NK-92 (cell line): Measurements from ENCODE around the gene SH3D19.
"Not testable (repeated sequence)": the region's sequence is repeated elsewhere in the genome, so short reads cannot be mapped to it uniquely, and the experiment has no call there.

ENCODE experiments used
- DNase-seq: peaks from one replicate; lab custom pipeline; 2025; ENCODE audit not compliant: unreplicated experiment; lab: John Stamatoyannopoulos, UW

The SH3D19 gene

DNA sequence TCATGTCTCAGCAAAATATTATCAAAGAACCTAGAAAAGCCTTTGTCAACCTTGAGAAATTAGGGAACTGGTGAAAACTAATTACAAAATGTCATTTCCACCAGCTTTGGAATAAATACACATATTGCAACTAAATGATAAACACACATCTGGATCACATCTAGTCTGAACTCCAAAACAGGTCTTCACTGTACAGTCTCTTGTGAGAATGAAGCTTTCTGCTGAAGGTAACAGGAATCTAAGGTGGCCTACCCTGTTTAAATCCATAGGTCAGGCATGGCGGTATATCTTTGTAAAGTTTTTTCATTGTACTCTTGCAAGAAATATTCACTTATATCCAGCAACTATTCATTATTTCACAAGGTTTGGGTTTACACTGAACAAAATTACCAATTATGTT is 1.7 kb downstream of the SH3D19 start:
- DNase-seq: no peak

DNA sequence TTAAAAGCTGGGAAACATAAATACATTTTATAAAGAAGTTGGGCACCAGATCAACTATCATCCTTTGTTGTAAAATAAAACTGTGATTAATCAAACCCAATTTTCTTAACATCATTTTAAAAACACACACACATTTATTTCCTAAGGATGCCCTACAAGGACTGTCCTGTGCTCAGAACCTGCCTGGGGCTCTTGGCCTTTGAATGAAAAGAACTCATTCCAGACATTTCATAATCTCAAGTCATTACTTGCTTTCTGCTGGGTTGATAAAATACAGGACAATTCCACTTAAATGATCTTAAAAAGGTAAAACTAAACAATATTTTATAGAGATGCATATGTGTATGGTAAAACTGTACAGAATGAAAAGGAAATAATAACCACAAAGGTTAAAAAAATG is 2.8 kb downstream of the SH3D19 start:
- no peak for DNase-seq

DNA sequence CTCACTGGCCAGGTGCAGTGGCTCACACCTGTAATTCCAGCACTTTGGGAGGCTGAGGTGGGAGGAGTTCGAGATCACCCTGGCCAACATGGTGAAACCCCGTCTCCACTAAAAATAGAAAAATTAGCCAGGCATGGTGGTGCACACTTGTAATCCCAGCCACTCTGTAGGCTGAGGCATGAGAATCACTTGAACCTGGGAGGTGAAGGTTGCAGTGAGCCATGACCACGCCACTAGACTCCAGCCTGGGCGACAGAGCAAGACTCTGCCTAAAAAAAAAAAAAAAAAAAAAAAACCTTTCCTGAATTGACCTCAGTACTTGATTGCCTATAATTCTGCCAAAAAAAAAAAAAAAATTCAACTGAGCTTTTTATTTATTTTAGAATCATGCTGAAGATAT is 3.2 kb downstream of the SH3D19 start:
- DNase-seq: not testable (repeated sequence)

DNA sequence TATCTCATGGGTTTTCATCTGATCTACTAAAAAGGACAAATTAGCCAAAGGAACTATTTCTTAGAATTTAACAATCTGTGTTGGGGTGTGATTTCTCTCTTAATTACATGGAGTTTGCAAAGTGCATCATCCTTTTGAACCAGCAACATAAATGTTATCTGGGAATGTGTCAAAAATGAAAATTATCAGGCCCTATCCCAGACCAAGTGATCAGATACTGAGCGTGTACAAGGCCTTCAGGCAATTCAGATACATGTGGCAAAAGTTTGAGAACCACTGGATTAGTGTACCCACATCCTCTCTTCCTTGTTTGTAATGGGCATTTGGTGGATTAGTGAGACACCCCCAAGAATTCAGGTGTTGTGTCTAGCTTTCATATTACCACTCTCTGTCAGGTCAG is 3.8 kb downstream of the SH3D19 start:
- no peak for DNase-seq

DNA sequence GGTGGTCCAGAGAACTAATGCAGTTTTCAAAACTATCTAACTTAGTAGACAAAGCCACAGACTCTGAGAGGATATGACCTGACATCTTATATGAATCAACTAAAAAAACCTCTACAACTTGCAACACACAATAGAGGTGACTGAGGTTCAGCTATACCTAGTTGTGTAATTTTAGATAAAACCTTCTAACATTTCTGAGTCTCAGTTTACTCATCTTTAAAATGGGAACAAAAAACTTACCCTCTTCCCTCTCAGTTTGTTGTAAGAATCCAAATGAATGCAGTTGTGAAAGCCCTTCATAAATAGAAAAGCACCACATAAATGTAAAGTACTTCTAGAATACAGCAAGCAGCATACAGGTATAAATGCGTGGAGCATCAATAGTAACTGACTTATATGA is 5.9 kb downstream of the SH3D19 start:
- DNase-seq: no peak

DNA sequence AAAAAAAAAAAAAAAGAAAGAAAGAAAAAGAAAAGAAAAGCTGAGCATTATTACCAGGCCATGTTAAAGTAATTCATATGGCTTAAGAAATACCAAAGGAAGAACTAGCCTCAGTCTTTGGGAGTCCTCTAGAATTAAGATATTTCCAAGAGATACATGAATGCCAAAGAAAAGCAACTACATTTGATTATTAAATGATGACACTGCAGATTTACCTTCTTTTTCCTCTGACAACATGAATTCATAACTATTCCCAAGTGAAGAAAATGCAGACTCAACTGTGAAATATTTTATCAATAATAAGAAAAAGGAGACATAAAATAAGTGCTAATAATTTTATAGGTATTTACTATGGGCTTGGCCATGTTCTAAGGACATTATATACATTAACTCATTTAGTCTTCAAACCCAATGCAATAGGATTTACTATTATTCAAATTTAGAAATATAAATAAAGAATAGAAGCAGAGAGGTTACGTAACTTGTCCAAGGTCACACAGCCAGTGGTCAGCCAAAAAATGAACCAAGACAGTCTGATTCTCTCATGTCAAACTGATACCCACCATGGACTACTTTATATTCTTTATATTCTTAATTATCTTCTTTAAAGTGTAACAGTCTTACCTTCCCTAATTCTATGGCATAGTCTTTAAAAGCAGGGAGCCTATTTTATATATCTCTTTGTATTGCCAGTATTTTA is 6.9 kb downstream of the SH3D19 start:
- no peak for DNase-seq

DNA sequence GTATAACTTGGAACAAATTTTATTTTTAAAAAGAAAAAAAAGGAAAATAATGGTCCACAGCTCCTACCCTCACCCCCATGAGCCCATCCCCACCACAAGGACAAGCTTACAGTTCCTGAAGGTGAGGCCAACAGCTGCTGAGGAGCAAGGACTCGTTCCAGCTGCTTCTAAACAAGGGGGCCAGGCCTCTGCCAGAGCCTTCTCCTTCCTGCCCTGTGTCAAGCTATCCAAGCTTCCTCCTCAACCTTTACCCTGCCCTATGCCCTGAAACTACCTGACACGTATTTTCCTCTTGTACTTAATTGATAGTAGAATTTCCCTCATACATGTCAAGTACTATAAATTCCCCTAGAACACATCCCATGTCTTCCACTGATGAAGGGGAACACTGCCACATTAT is 8.8 kb downstream of the SH3D19 start:
- DNase-seq: no peak

DNA sequence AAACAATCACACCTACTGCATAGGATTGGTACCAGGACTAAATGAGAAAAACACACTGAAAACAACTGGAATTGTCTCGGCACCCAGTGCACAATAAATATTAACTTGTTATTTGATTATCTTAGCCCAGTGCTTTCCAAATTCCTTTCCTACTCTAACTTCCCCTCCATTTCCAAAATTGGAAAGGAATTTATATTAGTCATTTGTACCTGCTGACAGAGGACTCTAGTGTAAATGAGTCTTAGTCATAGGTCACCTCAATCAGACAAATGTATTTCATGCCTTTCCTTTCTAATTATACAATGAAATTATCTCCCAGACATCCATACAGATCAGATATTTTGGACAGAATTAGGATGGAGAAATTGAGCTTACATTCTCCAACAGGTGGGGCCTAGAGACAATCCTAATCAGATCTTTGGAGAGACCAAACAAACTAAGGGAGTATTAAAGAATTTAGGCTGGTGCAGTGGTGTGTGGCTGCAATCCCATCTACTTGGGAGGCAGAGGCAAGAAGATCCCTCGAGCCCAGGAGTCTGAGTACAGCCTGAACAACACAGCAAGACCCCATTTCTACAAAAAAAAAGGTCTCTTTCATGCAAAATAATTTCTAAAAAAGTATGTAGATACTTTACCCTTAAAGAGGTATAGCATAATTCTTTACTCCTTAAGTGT is 10.1 kb downstream of the SH3D19 start:
- DNase-seq: no peak

DNA sequence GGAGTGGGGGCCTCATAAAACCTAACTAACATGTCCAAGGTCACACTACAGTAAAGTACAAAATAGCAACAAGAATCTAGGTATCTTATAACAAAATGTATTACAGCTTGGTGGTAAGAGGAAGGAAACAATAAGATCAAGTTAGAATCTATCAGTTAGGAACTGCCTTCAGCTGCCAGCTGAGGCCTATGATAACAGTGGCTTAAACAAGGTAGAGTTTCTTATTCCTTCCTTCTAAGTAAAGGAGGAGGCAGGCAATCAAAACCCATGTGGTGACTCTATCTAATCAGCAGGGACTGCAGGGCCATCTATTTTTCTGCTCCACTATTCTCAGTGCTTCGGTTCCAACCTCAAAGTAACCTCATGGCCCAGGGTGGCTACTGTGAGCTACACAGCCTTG is 10.9 kb downstream of the SH3D19 start:
- no peak for DNase-seq

DNA sequence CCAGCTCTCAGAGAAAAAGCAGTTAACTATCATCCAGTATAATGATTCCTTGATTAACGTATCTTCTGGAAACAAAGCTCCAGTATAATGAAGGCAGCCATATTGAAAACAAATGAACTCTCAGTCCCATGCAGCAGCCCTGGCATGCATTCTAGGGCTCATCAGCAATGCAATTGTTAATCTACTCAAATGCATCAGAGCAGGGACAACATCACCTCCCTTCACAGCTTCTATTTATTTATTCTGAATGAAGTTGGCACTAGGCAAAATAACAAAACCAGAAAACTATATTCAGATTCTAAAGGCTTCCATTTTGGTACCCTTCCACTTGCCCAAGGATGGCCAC is 11.4 kb downstream of the SH3D19 start:
- DNase-seq: no peak

DNA sequence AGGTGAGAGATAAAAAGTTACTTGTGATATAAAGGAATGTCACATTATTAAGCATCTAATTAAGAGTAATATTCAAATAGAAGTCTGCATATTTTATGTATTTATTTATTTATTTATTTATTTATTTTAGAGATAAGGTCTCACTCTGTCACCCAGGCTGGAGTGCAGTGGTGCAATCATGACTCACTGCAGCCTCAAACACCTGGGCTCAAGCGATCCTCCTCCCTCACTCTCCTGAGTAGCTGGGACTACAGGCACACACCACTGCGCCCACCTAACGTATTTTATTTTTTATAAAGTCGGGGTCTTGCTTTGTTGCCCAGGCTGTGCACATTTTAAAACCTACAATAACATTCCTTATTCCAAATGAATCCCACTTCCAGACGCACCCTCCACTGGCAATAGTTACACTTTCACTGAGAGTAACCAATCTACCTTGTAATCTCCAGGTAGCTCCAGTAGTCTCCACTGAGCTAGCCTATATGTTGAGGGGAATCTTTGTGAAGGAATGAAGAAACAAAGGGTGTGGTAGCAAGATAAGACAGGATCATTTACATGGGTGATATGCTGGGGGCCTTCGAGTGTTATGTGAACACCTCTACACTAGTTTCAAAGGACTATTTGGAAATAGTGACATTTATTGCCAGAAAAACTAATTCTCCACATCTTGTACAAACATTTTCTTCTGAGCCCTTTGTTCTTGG is 11.9 kb downstream of the SH3D19 start:
- no peak for DNase-seq

DNA sequence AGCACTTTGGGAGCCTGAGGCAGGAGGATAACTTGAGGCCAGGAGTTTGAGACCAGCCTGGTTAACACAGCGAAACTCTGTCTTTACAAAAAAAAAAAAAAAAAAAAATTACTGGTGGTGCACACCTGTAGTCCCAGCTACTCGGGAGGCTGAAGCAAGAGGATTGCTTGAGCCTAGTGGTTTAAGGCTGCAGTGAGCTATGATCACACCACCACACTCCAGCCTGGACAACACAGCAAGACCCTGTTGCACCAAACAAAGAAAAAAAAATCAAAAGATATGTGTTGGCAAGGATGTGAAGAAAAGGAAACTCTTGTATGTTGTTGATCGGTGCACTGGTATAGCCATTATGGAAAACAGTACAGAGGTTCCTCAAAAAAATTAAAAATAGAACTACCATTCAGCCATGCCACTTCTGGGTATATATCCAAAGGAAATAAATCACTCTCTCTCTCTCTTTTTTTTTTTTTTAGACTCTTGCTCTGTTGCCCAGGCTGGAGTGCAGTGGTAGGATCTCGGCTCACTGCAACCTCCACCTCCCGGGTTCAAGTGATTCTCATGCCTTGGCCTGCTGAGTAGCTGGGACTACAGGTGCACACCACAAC is 15.2 kb downstream of the SH3D19 start:
- DNase-seq: no peak

DNA sequence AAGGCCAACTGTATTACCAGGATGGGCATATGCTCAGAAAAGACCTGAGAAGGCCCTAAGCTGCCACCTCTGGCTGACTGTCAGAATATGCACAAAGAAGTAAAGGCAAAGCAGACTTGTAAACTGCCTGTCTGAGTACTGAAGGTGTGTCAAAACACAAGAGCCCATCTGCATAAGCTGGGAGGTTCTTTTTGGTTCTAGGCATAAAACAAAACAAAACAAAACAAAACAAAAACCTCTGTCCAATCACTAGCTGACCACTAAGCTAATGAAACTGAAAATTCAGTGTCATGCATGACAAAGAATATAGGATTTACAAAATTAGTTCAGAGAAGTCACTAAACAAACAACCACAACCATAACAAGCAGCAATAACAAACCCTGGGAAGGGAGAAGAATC is 20.6 kb downstream of the SH3D19 start:
- DNase-seq: no peak

DNA sequence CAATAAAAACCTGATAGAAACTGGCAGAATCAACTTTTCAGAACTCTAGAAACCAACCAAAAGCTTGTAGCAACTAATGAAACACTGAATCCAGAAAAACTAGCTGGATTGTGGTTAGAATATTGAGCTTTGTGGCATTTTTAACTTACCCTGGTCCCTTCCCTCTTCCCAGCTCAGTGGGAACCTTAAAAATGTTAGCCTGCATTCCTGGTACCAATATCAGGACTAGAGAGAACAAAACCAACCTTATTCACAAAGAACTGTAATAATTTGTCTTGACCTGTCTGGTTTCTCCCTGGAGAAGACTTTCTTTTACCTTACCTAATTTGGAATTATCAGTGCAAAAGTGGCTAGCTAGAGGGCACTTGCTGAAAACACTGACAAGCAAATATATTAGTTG is 21.2 kb downstream of the SH3D19 start:
- no peak for DNase-seq

DNA sequence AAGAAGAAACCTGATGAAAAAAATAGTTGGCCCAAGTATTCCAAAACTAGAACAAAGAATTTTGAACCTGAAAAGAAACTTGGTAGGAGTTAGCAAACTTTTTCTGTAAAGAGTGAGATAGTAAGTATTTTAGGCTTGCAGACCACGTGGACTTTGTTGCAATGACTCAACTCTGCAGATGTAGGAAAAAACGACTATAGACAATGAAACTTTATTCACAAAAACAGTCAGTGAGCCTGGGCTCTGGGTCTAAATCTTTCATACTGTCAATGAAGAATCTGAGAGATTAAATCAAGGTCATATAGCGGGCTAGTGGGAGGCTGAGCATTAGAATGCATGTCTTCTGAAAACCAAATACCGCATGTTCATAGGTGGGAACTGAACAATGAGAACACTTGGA is 23.0 kb downstream of the SH3D19 start:
- DNase-seq: no peak

DNA sequence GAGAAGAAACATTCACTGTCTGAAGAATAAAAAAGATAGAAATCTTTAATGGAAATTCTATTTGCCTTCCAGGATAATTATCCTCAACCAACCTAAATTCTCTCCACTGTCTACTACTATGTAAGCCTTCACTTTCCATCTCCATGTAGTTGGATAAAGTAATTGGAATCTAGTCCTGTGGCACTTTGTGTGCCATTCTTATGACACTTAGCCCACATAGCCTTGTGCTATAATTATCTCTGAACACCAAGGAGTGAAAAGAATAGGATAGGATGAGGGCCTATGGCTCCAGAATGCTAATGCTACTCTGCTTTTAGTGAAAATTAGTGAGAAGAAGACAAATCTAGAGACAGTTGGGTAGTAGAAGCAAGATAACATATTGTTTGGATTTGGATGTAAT is 28.2 kb downstream of the SH3D19 start:
- no peak for DNase-seq

DNA sequence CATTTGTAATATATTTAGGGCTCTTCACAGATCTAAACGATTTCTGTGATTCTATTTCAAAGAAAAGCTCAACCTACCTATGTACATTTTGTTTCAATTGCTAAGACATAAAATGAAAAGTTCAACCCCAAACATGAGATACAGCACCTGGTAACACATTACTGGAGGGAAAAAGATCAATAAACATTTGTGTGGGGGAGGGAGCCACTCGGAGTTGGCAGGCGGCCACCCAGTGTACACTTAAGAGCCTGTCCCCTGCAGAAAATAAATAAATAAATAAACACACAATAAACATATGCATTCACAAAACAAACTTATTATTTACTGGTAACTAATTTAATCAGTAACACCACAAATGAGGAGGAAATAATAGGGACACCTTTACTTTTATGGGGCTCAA is 29.2 kb downstream of the SH3D19 start:
- DNase-seq: no peak

DNA sequence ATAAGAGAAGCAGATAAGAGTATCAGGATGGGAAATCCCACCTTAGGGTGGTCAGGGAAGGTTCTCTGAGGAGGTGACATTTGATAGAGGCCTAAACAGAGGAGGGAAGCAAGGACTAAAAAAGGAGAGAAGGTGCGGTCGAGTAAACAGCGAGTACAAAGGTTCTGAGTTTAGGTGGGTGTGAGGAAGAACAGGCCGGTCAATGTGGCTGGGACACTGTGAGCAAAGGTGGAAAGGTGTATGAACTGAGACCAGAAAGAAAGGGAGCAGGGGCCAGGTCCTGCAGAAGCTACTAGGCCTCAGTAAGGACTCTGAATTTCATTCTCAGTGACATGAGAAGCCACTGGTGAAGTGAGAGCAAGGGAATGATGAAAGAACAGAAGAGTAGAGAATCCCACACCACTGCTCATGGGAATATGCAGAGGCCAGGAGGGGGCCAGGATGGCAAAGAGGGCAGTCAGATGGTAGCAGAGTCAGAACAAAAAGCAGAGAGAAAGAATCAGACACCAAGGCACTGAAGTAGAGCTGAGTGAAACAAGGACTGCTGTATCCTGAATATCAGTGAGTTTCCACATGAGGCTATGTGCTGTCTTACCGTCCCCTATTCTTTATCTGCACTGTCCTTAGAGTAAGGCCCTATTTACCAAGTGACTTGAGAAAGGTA is 30.4 kb downstream of the SH3D19 start:
- no peak for DNase-seq

DNA sequence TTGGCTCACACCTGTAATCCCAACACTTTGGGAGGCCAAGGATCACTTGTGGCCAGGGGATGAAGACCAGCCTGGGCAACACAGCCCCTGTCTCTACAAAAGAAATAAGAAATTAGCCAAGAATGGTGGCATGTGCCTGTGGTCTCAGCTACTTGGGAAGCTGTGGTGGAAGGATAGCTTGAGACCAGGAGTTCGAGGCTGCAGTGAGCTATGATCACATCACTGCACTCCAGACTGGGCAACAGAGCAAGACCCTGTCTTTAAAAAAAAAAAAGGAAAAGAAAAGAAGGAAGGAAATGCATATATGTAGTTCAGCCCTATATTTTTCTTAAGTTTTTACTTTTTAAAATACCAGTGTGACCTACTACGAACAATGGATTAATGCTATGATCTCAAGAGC is 33.4 kb downstream of the SH3D19 start:
- DNase-seq: no peak

DNA sequence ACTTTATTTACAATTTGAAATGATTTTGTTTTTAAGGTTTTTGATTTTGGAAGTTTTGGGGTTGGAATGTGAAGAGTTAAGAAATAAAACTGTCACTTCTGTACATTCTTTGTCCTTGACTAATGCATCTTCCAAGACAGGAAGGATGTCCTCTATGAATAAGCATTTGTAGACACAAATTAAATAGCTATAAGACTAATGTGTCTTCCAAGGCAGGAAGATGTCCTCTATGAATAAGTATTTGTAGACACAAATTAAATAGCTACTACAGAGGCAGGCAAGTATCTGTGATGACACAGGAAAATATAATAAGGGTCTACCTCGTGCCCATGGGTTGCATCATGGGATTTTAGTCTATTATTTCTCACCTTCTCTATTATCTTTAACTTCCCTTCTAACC is 33.9 kb downstream of the SH3D19 start:
- no peak for DNase-seq

DNA sequence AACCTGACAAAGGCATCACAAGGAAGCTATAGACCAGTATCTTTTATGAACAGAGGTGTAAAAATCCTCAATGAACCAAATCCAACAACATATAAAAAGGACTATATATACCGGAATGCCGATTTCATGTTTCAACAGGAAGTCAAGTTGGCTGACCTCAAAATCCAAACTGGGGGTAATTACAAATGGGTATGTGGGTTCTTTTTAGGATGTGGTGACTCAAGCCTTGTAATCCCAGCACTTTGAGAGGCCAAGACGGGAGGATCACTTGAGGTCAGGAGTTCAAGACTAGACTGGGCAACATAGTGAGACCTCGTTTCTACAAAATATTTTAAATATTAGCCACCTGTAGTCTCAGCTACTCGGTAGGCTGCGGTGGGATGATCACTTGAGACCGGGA is 38.0 kb downstream of the SH3D19 start:
- no peak for DNase-seq
